GM12878 (cell line): ENCODE data around the gene ATXN2. TPM values are rescaled to one million over a fixed set of nuclear protein-coding genes. Genes with fewer than 3 reads are reported as not detected.

Experiments used
- EP300 ChIP-seq, 2 experiments: fragments of 150-350 bp in 1 of 2; IDR thresholded peaks; 2 replicates each; pipeline ENCODE4 v1.6.1; 2011 to 2012; ENCODE audit warnings: low read depth in 2 of 2, low read length in 2 of 2, borderline replicate concordance in 1 of 2, improper control_type of control experiment in 1 of 2, inconsistent platforms in 1 of 2; ENCODE audit not compliant: control insufficient read depth in 1 of 2
- IKZF1 ChIP-seq: fragments of 450-650 bp; conservative IDR thresholded peaks from 2 replicates; pipeline ENCODE4 v1.6.1; 2017; ENCODE audit warnings: antibody characterized with exemption, mild to moderate bottlenecking
- POU2F2 ChIP-seq: IDR thresholded peaks from 3 replicates; pipeline ENCODE4 v1.6.1; 2011; ENCODE audit warnings: low read depth, mild to moderate bottlenecking, low read length, borderline replicate concordance
- SMC3 ChIP-seq: IDR thresholded peaks from 2 replicates; pipeline ENCODE4 v1.6.1; 2011; ENCODE audit warnings: low read length, improper control_type of control experiment, borderline replicate concordance
- SREBF2 ChIP-seq: IDR thresholded peaks from 2 replicates; pipeline ENCODE4 v1.6.1; 2012; ENCODE audit warnings: mild to moderate bottlenecking, low read length
- ZNF384 ChIP-seq: IDR thresholded peaks from 2 replicates; pipeline ENCODE4 v1.6.1; 2012; ENCODE audit warnings: low read depth, mild to moderate bottlenecking, low read length, improper control_type of control experiment, borderline replicate concordance
- polyA plus RNA-seq, 11 experiments: library from polyadenylated mRNA; depleted of rRNA in 4 of 11; unstranded in 6 of 11; stranded (reverse) in 5 of 11; fragments of >200 nt; fragmentation: Nextera tagmentation in 4 of 11; fragmentation: Illumina TruSeq in 1 of 11; extraction: Ambion mirVana in 4 of 11; extraction: Trizol in 1 of 11; gene quantifications; 1 replicate in 1 of 11; 2 replicates in 10 of 11; pipeline versions ENCODE4 v1.2.1 to v1.2.3, GENCODE V29; 2011 to 2016; ENCODE audit warnings: inconsistent platforms in 2 of 11, missing spikeins in 2 of 11, low read depth in 1 of 11
- total RNA-seq, 4 experiments: library from RNA; depleted of rRNA in 3 of 4; stranded (reverse); fragments of >200 nt in 3 of 4; fragmentation: Illumina TruSeq in 1 of 4; extraction: Trizol in 1 of 4; gene quantifications; 2 replicates each; pipeline versions ENCODE4 v1.2.1 to v1.2.3, GENCODE V29; 2013 to 2021
- TF ChIP-seq, protein P1 (sequence below): fragments of 450-650 bp; IDR thresholded peaks from 2 replicates; pipeline ENCODE4 v1.6.1; 2017; ENCODE audit warnings: mild to moderate bottlenecking, moderate library complexity

Gene ATXN2
- total and polyA plus RNA-seq, 10 of the 15 experiments (the other 5 are each of a cell fraction or from before 2014, with no cell fraction given): 8.8 to 31.5 (median 19.0) TPM

DNA sequence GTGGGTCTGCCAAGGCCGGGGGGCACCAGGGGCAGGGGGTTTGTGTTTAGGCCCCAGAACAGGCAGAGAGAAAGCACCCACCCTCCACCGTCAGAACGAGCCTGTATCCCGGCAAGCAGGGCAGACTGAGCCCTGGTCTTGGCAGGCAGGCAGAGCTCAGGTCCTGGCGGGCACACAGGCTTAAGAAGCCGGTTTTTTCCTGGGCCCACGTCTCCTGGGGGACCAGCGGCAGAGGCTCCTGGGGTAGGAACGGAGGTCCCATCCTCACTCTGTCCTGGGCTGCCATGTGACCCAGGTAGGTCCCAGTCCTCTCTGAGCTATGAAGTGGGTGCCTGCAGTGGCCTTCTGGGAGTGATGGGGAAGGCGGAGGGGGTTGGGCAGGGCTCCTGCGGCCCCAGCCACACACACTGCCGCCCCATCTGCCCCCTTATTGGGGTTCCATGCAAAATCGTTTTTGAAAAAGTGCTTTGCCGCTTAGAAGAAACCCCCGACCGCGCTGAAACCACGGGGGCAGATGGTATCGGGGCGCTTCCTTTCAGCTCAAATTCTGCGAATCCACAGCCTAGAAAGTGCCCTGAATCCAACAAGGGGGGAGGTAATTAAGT lies 169.2 kb downstream of the ATXN2 start (continued):
- TF ChIP-seq EP300 (IDR thresholded peaks at IDR 0.05; ENCODE audit: borderline replicate concordance in 1 of 2, control insufficient read depth in 1 of 2, low read depth in 2 of 2, low read length in 2 of 2) (0 out of 4 replicates have a peak, but pooled peaks have one; percentile 30 to 49), ZNF384 (peak; percentile 46; the same call in 1 of the 2 replicates), IKZF1 (peak; percentile 28), SREBF2 (no peak), POU2F2 (peak; percentile 77; the same call in 2 of the 3 replicates), SMC3 (peak; percentile 25; the same call in 1 of the 2 replicates)
- TF ChIP-seq, protein P1, sequence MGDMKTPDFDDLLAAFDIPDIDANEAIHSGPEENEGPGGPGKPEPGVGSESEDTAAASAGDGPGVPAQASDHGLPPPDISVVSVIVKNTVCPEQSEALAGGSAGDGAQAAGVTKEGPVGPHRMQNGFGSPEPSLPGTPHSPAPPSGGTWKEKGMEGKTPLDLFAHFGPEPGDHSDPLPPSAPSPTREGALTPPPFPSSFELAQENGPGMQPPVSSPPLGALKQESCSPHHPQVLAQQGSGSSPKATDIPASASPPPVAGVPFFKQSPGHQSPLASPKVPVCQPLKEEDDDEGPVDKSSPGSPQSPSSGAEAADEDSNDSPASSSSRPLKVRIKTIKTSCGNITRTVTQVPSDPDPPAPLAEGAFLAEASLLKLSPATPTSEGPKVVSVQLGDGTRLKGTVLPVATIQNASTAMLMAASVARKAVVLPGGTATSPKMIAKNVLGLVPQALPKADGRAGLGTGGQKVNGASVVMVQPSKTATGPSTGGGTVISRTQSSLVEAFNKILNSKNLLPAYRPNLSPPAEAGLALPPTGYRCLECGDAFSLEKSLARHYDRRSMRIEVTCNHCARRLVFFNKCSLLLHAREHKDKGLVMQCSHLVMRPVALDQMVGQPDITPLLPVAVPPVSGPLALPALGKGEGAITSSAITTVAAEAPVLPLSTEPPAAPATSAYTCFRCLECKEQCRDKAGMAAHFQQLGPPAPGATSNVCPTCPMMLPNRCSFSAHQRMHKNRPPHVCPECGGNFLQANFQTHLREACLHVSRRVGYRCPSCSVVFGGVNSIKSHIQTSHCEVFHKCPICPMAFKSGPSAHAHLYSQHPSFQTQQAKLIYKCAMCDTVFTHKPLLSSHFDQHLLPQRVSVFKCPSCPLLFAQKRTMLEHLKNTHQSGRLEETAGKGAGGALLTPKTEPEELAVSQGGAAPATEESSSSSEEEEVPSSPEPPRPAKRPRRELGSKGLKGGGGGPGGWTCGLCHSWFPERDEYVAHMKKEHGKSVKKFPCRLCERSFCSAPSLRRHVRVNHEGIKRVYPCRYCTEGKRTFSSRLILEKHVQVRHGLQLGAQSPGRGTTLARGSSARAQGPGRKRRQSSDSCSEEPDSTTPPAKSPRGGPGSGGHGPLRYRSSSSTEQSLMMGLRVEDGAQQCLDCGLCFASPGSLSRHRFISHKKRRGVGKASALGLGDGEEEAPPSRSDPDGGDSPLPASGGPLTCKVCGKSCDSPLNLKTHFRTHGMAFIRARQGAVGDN: 0 out of 2 replicates have a peak, but pooled peaks have one; percentile 66
